Osteoblast (primary cell): ENCODE data around the gene RPS27. TPM values are rescaled to one million over a fixed set of nuclear protein-coding genes. Genes with fewer than 3 reads are reported as not detected.
A peak's percentile ranks its signal among the peaks of the same experiment; 100 is the strongest.
"Not testable (repeated sequence)": the region's sequence is repeated elsewhere in the genome, so short reads cannot be mapped to it uniquely, and the experiment has no call there.

Experiments
- DNase-seq: peaks from one replicate; pipeline ENCODE4 v3.0.0; 2011; ENCODE audit warnings: low spot score, mixed read lengths; ENCODE audit not compliant: insufficient read length; ENCODE audit errors: missing footprints
- H2AFZ ChIP-seq: 2 replicates; pipeline ENCODE4 v1.6.0; 2011; ENCODE audit warnings: mild to moderate bottlenecking, low read length
- H3K27ac ChIP-seq: 2 replicates; pipeline ENCODE4 v1.5.1; 2011; ENCODE audit warnings: mild to moderate bottlenecking, low read depth, low read length, moderate library complexity
- H3K27me3 ChIP-seq: 2 replicates; pipeline ENCODE4 v1.6.0; 2012; ENCODE audit warnings: mild to moderate bottlenecking, control low read depth, inconsistent platforms, low read length, moderate library complexity; ENCODE audit not compliant: insufficient read depth
- H3K36me3 ChIP-seq: 2 replicates; pipeline ENCODE4 v1.5.1; 2011; ENCODE audit warnings: mild to moderate bottlenecking, low read length, control low read depth, moderate library complexity; ENCODE audit not compliant: insufficient read depth
- H3K4me1 ChIP-seq: 2 replicates; pipeline ENCODE4 v1.5.1; 2011; ENCODE audit warnings: mild to moderate bottlenecking, low read length, control low read depth, moderate library complexity; ENCODE audit not compliant: insufficient read depth
- H3K4me2 ChIP-seq: 2 replicates; pipeline ENCODE4 v1.6.0; 2011; ENCODE audit warnings: mild to moderate bottlenecking, low read length; ENCODE audit not compliant: insufficient read depth
- H3K4me3 ChIP-seq: fragments of 200-600 bp; sonication (generic); 3 replicates; pipeline ENCODE4 v1.5.1; 2012; ENCODE audit warnings: mild to moderate bottlenecking, low read length, inconsistent platforms; ENCODE audit not compliant: insufficient read depth
- H3K79me2 ChIP-seq: 2 replicates; pipeline ENCODE4 v1.6.0; 2012; ENCODE audit warnings: mild to moderate bottlenecking, low read length, control low read depth, inconsistent platforms; ENCODE audit not compliant: insufficient read depth
- H3K9me3 ChIP-seq: 2 replicates; pipeline ENCODE4 v1.5.1; 2011; ENCODE audit warnings: low read depth, low read length, control low read depth
- H4K20me1 ChIP-seq: 2 replicates; pipeline ENCODE4 v1.6.0; 2012; ENCODE audit warnings: mild to moderate bottlenecking, low read length, control low read depth; ENCODE audit not compliant: insufficient read depth
- CTCF ChIP-seq: IDR thresholded peaks from 2 replicates; pipeline ENCODE4 v1.5.1; 2011; ENCODE audit warnings: mild to moderate bottlenecking, low read depth, low read length, moderate library complexity; ENCODE audit errors: extremely low read depth
- total RNA-seq: library from RNA; depleted of rRNA; stranded (reverse); fragments of >200 nt; gene quantifications from 2 replicates; pipeline ENCODE4 v1.2.3, GENCODE V29; 2012

The RPS27 gene
- total RNA-seq, 1 donor = 1,441 TPM

- no peaks in the 10 kb centered on the region for H3K27me3 ChIP-seq
- TF ChIP-seq CTCF = no peak
- H4K20me1 ChIP-seq = no peaks in the 10 kb centered on the region
- H3K79me2 ChIP-seq = peaks cover 26% of the 10 kb centered on the region
- DNase-seq = no peak
- H3K4me3 ChIP-seq = peak overlapping the region; percentile 97
- H3K27ac ChIP-seq = peak overlapping the region; percentile 70
- peaks cover 25% of the 10 kb centered on the region for H3K4me1 ChIP-seq
- peaks cover 52% of the 10 kb centered on the region for H3K36me3 ChIP-seq
- peak overlapping the region; percentile 99 for H3K4me2 ChIP-seq
- peak overlapping the region; percentile 84 for H2AFZ ChIP-seq
- no peaks in the 10 kb centered on the region for H3K9me3 ChIP-seq
Observed at GRCh38 chr1:153976819-153977249, 13.7 kb upstream of the RPS27 start.

GRCh38 chr1:153977250-153978240, 13.0 kb upstream of the RPS27 start, which contains the start of gene JTB:
Gene JTB, minus strand, starts transcription at chr1:153977674. Its CDS starts 422 bp downstream, at chr1:153977252.
- H3K4me2 ChIP-seq = peak within 1 kb of the TSS; percentile 99
- TF ChIP-seq CTCF = no peak
- peak within 1 kb of the TSS; percentile 97 for H2AFZ ChIP-seq
- DNase-seq = peak; percentile 96
- peak within 1 kb of the TSS; percentile 97 for H3K4me3 ChIP-seq
- no peaks in the 10 kb centered on the region for H3K9me3 ChIP-seq
- peaks cover 25% of the 10 kb centered on the region for H3K4me1 ChIP-seq
- H4K20me1 ChIP-seq = no peaks in the 10 kb centered on the region
- peak within 1 kb of the TSS; percentile 70 for H3K27ac ChIP-seq
- no peaks in the 10 kb centered on the region for H3K27me3 ChIP-seq
- peaks cover 26% of the 10 kb centered on the region for H3K79me2 ChIP-seq
- peaks cover 58% of the 10 kb centered on the region for H3K36me3 ChIP-seq

GRCh38 chr1:153978274-153978909, 12.2 kb upstream of the RPS27 start:
- Histone ChIP-seq H3K4me1 (peaks cover 25% of the 10 kb centered on the region), H3K36me3 (peaks cover 61% of the 10 kb centered on the region), H4K20me1 (no peaks in the 10 kb centered on the region), H3K4me3 (peak overlapping the region; percentile 97), H3K27ac (peak overlapping the region; percentile 70), H3K9me3 (no peaks in the 10 kb centered on the region), H3K4me2 (peak overlapping the region; percentile 99), H2AFZ (peak overlapping the region; percentile 97), H3K79me2 (peaks cover 30% of the 10 kb centered on the region), H3K27me3 (no peaks in the 10 kb centered on the region)
- TF ChIP-seq CTCF = no peak
- DNase-seq = peak; percentile 62

GRCh38 chr1:153979091-153979490, 11.5 kb upstream of the RPS27 start:
- not testable (repeated sequence) for H3K4me2 ChIP-seq, H2AFZ ChIP-seq, H4K20me1 ChIP-seq, H3K27ac ChIP-seq, H3K4me3 ChIP-seq, DNase-seq, H3K27me3 ChIP-seq, H3K9me3 ChIP-seq
- peaks cover 59% of the 10 kb centered on the region for H3K36me3 ChIP-seq
- H3K4me1 ChIP-seq = peaks cover 25% of the 10 kb centered on the region
- H3K79me2 ChIP-seq = peaks cover 34% of the 10 kb centered on the region

- not testable (repeated sequence) for DNase-seq, H4K20me1 ChIP-seq, H3K27me3 ChIP-seq, H2AFZ ChIP-seq, H3K4me2 ChIP-seq, H3K9me3 ChIP-seq, H3K27ac ChIP-seq, H3K4me3 ChIP-seq
- Histone ChIP-seq H3K4me1 (peaks cover 32% of the 10 kb centered on the region), H3K36me3 (peaks cover 49% of the 10 kb centered on the region), H3K79me2 (peaks cover 42% of the 10 kb centered on the region)
Observed at GRCh38 chr1:153981735-153982134, 8.8 kb upstream of the RPS27 start.
